ENCODE data around the gene RNF212B. TPM values are rescaled to one million over a fixed set of nuclear protein-coding genes. Genes with fewer than 3 reads are reported as not detected.
A peak's percentile ranks its signal among the peaks of the same experiment; 100 is the strongest.

Gene RNF212B
- total RNA-seq, 2 donors from 2014 or later: not detected

- intact Hi-C loops (cut with DNase I): no loop called here
Measured at GRCh38 chr14:23285530-23286019, 47.8 kb downstream of the RNF212B start.

GRCh38 chr14:23286020-23286901, 48.5 kb downstream of the RNF212B start, which contains the start of gene HOMEZ:
Gene HOMEZ (minus strand): TSS chr14:23286132. CDS start chr14:23285952, 180 bp downstream.
- intact Hi-C loops (cut with DNase I): no loop called here

More at GRCh38 chr14:23285530-23286019, 47.8 kb downstream of the RNF212B start:
- Histone ChIP-seq H3K27ac (peak overlapping the region; percentile 99), H3K36me3 (no peaks in the 10 kb centered on the region), H3K4me1 (peaks cover 4% of the 10 kb centered on the region), H3K4me3 (peak overlapping the region; percentile 70), H3K9ac (ENCODE audit: low read depth in 2 of 2, low read length in 2 of 2) (peak overlapping the region; percentile 79 to 98), H3K9me3 (no peaks in the 10 kb centered on the region), H3K27me3 (no peaks in the 10 kb centered on the region)
- peak; percentile 46 for DNase-seq
- no peak for TF ChIP-seq CTCF (IDR thresholded peaks at IDR 0.05)

GRCh38 chr14:23286902-23287479, 49.3 kb downstream of the RNF212B start:
- Histone ChIP-seq H3K9ac (ENCODE audit: low read depth in 2 of 2, low read length in 2 of 2) (peak overlapping the region; percentile 69 to 96), H3K4me1 (peaks cover 4% of the 10 kb centered on the region), H3K27ac (peak overlapping the region; percentile 99), H3K4me3 (peak overlapping the region; percentile 70), H3K9me3 (no peaks in the 10 kb centered on the region), H3K36me3 (no peaks in the 10 kb centered on the region), H3K27me3 (no peaks in the 10 kb centered on the region)
- intact Hi-C loops (cut with DNase I): no loop called here
- no peak for TF ChIP-seq CTCF (IDR thresholded peaks at IDR 0.05)
- no peak for DNase-seq

More at GRCh38 chr14:23286020-23286901, 48.5 kb downstream of the RNF212B start, which contains the start of gene HOMEZ:
- Histone ChIP-seq H3K4me3 (peak within 1 kb of the TSS; percentile 70), H3K4me1 (peaks cover 4% of the 10 kb centered on the region), H3K36me3 (no peaks in the 10 kb centered on the region), H3K27me3 (no peaks in the 10 kb centered on the region), H3K9me3 (no peaks in the 10 kb centered on the region), H3K9ac (ENCODE audit: low read depth in 2 of 2, low read length in 2 of 2) (peak within 1 kb of the TSS; percentile 79 to 98), H3K27ac (peak within 1 kb of the TSS; percentile 99)
- DNase-seq: peak; percentile 99
- no peak for TF ChIP-seq CTCF (IDR thresholded peaks at IDR 0.05)

GRCh38 chr14:23294734-23295561, 57.2 kb downstream of the RNF212B start:
- Histone ChIP-seq H3K27ac (no peak overlapping the region), H3K4me3 (peak overlapping the region; percentile 9), H3K9ac (ENCODE audit: low read depth in 2 of 2, low read length in 2 of 2) (peak overlapping the region; percentile 34 to 37), H3K4me1 (peaks cover 3% of the 10 kb centered on the region), H3K27me3 (no peaks in the 10 kb centered on the region), H3K9me3 (no peaks in the 10 kb centered on the region), H3K36me3 (no peaks in the 10 kb centered on the region)
- intact Hi-C loops (cut with DNase I): loop anchor here (10.0 kb wide), 1 partner anchor 170 kb away; no protein-coding TSS in a partner anchor
- TF ChIP-seq CTCF (IDR thresholded peaks at IDR 0.05): peak; percentile 88
- DNase-seq: peak; percentile 31

Measured in colonic mucosa (tissue), 4 donors.